Measurements from ENCODE around the gene METAP1. TPM values are rescaled to one million over a fixed set of nuclear protein-coding genes. Genes with fewer than 3 reads are reported as not detected.

METAP1 gene
- total RNA-seq, 1 donor from 2014 or later = 155 TPM

DNA sequence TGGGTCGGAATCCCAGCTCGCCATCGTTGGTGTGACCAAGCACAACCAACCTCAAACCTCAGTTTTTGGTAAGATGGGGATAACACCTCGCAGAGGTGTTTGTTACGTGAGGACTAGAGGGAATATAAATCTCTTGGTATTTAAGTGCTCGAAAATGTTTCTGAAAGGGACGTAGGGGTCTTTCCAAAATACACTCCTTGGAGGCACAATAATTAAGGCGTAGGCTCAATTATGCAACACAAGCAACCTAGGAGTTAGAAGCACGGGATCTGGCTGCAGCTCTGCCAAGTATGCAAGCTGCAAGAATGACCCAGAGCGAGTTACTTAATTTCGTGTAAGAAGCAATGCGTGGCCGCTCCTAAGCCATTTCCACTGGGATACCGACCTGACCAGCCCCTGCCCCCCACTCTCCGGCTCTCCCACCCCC, 92.5 kb downstream of the METAP1 start:
- Histone ChIP-seq H3F3A (ENCODE audit: low read depth) (peaks cover 8% of the 10 kb centered on the region), H4K20me1 (ENCODE audit: low read depth) (peaks cover 14% of the 10 kb centered on the region), H3K79me2 (ENCODE audit: low read depth) (peaks cover 80% of the 10 kb centered on the region), H3K36me3 (peaks cover 15% of the 10 kb centered on the region), H3K9me3 (ENCODE audit: low read depth) (no peaks in the 10 kb centered on the region), H3K27me3 (no peaks in the 10 kb centered on the region), H3K4me3 (peak overlapping the region; percentile 82), H3K9ac (peak overlapping the region; percentile 76), H3K27ac (peak overlapping the region; percentile 95), H3K4me2 (peak overlapping the region; percentile 96), H2AFZ (replicated peaks) (no peak overlapping the region), H3K4me1 (peaks cover 13% of the 10 kb centered on the region)
- peaks cover 2% of the 10 kb centered on the region for H3K27me3 Mint-ChIP-seq (ENCODE audit: insufficient read depth, low read depth)
- peak overlapping the region; percentile 96 for H3K27ac Mint-ChIP-seq
- peaks cover 35% of the 10 kb centered on the region for H3K4me1 Mint-ChIP-seq
- peaks cover 2% of the 10 kb centered on the region for H3K9me3 Mint-ChIP-seq
- peak; percentile 64 for DNase-seq (ENCODE audit: low spot score)
- TF ChIP-seq, protein P1, sequence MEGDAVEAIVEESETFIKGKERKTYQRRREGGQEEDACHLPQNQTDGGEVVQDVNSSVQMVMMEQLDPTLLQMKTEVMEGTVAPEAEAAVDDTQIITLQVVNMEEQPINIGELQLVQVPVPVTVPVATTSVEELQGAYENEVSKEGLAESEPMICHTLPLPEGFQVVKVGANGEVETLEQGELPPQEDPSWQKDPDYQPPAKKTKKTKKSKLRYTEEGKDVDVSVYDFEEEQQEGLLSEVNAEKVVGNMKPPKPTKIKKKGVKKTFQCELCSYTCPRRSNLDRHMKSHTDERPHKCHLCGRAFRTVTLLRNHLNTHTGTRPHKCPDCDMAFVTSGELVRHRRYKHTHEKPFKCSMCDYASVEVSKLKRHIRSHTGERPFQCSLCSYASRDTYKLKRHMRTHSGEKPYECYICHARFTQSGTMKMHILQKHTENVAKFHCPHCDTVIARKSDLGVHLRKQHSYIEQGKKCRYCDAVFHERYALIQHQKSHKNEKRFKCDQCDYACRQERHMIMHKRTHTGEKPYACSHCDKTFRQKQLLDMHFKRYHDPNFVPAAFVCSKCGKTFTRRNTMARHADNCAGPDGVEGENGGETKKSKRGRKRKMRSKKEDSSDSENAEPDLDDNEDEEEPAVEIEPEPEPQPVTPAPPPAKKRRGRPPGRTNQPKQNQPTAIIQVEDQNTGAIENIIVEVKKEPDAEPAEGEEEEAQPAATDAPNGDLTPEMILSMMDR (IDR thresholded peaks at IDR 0.05) = no peak
- TF ChIP-seq EZH2phosphoT487 (IDR thresholded peaks at IDR 0.05) (no peak), EZH2 (IDR thresholded peaks at IDR 0.05) (no peak)
- H3K4me3 Mint-ChIP-seq = peak overlapping the region; percentile 96
- H3K36me3 Mint-ChIP-seq = peaks cover 15% of the 10 kb centered on the region

DNA sequence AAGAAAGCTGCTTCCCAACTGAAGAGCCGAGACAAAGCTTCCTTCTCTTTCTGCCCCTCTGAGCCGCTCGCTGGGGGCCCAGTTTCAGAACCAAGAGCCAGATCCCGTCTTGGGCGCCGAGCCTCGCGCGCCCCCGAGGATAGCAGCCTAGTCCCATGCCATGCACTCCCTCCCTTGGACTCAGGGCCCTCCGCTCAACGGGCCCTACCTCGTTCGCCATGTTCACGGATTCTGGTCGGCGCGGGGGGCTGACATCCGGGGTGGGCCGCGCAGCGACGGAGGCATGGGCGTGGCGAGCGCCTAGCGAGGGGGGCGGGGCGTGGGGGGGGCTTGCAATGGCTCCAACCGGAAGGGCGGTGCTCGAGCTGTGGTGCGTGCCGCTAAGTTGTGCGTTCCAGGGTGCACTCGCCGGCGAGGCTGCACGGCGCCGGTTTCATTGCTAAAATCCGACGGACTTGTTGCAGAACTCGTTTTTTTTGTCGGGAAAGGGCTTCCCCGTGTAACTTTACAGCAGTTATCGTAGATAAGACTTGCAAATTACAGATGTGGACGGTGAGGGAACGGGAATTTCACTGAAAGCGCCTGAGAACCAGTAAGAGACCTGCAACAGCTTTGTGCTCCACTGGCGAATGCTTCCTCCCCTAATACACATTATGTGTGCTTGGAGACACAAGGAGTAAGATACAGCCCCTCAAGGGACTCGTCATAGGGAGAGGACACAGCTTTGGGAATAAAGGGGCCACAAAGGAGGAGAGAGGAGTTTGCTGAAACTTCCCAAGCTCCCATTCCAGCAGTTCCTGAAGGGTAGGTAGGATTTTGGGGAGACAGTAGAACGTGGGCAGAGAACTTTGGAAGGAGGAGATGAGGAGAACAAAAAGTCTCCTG, 93.2 kb downstream of the METAP1 start, which contains the start of gene ADH5:
ADH5 (minus strand) TSS at position 308 of the 885 bp plus-strand sequence; CDS start at position 220, 88 bp downstream.
- Mint-ChIP-seq H3K4me3 (peak within 1 kb of the TSS; percentile 96), H3K9me3 (peaks cover 5% of the 10 kb centered on the region), H3K4me1 (peaks cover 35% of the 10 kb centered on the region), H3K36me3 (peaks cover 16% of the 10 kb centered on the region), H3K27me3 (ENCODE audit: insufficient read depth, low read depth) (peaks cover 2% of the 10 kb centered on the region), H3K27ac (peak within 1 kb of the TSS; percentile 96)
- peak within 1 kb of the TSS; percentile 93 for H2AFZ ChIP-seq (replicated peaks)
- peaks cover 15% of the 10 kb centered on the region for H3K36me3 ChIP-seq
- peaks cover 12% of the 10 kb centered on the region for H4K20me1 ChIP-seq (ENCODE audit: low read depth)
- peaks cover 8% of the 10 kb centered on the region for H3F3A ChIP-seq (ENCODE audit: low read depth)
- H3K4me2 ChIP-seq = peak within 1 kb of the TSS; percentile 96
- no peaks in the 10 kb centered on the region for H3K27me3 ChIP-seq
- H3K79me2 ChIP-seq (ENCODE audit: low read depth) = peaks cover 77% of the 10 kb centered on the region
- peak; percentile 92 for DNase-seq (ENCODE audit: low spot score)
- no peak for TF ChIP-seq EZH2phosphoT487 (IDR thresholded peaks at IDR 0.05)
- TF ChIP-seq, protein P1 (IDR thresholded peaks at IDR 0.05) = no peak
- TF ChIP-seq EZH2 (IDR thresholded peaks at IDR 0.05) = no peak
- H3K4me1 ChIP-seq = peaks cover 13% of the 10 kb centered on the region
- H3K4me3 ChIP-seq = peak within 1 kb of the TSS; percentile 82
- H3K9me3 ChIP-seq (ENCODE audit: low read depth) = no peaks in the 10 kb centered on the region
- peak within 1 kb of the TSS; percentile 76 for H3K9ac ChIP-seq
- peak within 1 kb of the TSS; percentile 95 for H3K27ac ChIP-seq

DNA sequence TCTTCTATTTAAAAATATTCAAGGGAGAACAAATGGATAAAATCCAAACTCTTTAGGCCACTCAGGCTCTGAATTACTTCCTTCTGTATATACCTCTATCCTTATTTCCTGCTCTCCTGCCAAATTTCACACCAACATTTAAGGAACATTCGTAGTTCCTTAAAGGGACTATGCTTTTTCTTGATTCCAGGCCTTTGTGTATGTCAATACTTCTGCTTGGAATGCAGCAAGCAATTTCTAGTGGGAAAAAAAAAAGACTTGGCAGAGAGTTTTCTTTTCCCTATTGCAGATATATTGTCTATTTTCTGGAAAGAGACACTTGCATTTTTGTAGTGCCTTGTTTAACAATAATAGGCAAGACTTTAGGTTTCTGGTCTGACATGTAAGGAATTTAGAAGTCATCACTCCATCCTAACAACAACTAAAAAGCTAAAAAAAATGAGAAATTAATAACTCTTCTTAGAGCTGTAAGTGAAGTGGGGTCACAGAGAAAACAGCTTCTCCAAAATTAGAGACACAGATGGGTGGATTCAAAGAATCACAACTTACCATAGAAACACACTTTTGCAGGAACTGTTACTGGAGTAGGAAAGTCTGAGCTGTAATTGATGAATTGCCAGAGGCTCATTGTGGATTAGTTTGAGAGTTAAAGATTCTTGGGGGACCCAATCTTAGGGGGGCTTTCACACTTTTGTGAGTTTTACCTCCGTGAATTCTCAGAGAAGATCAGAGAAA, 95.1 kb downstream of the METAP1 start:
- Histone ChIP-seq H2AFZ (replicated peaks) (peak overlapping the region; percentile 14), H3K27me3 (no peaks in the 10 kb centered on the region), H3K9me3 (ENCODE audit: low read depth) (no peaks in the 10 kb centered on the region), H3K4me2 (peak overlapping the region; percentile 96), H3K4me3 (peak overlapping the region; percentile 82), H3K4me1 (peaks cover 13% of the 10 kb centered on the region), H3K36me3 (peaks cover 4% of the 10 kb centered on the region), H3K79me2 (ENCODE audit: low read depth) (peaks cover 59% of the 10 kb centered on the region), H3K27ac (peak overlapping the region; percentile 24), H3F3A (ENCODE audit: low read depth) (peaks cover 8% of the 10 kb centered on the region), H4K20me1 (ENCODE audit: low read depth) (peaks cover 8% of the 10 kb centered on the region), H3K9ac (no peak overlapping the region)
- H3K9me3 Mint-ChIP-seq = peaks cover 5% of the 10 kb centered on the region
- peaks cover 2% of the 10 kb centered on the region for H3K27me3 Mint-ChIP-seq (ENCODE audit: insufficient read depth, low read depth)
- DNase-seq (ENCODE audit: low spot score) = no peak
- H3K27ac Mint-ChIP-seq = no peak overlapping the region
- H3K4me1 Mint-ChIP-seq = peaks cover 33% of the 10 kb centered on the region
- TF ChIP-seq EZH2 (IDR thresholded peaks at IDR 0.05) (no peak), EZH2phosphoT487 (IDR thresholded peaks at IDR 0.05) (no peak)
- TF ChIP-seq, protein P1 (IDR thresholded peaks at IDR 0.05) = no peak
- peak overlapping the region; percentile 71 for H3K4me3 Mint-ChIP-seq
- peaks cover 6% of the 10 kb centered on the region for H3K36me3 Mint-ChIP-seq
